Upper lobe of right lung (tissue), 1 donor: Measurements from ENCODE around the gene MIER3. TPM values are rescaled to one million over a fixed set of nuclear protein-coding genes. Genes with fewer than 3 reads are reported as not detected.

Experiments used
- ATAC-seq: fragments of 200-7000 bp; cut with Tn5 transposase; one replicate; pipeline ENCODE4 v1.9.1; 2020; ENCODE audit warnings: mild to moderate bottlenecking, moderate library complexity
- DNase-seq: peaks from one replicate; pipeline ENCODE4 v3.0.0-alpha.2; 2020
- H3K27ac ChIP-seq: fragments of 200-600 bp; one replicate; pipeline ENCODE4 v1.8.0; 2022
- H3K27me3 ChIP-seq: fragments of 200-600 bp; one replicate; pipeline ENCODE4 v1.8.0; 2022; ENCODE audit warnings: mild to moderate bottlenecking
- H3K36me3 ChIP-seq: fragments of 200-600 bp; one replicate; pipeline ENCODE4 v1.8.0; 2022
- H3K4me1 ChIP-seq: fragments of 200-600 bp; one replicate; pipeline ENCODE4 v1.8.0; 2022
- H3K4me3 ChIP-seq: fragments of 200-600 bp; one replicate; pipeline ENCODE4 v1.8.0; 2022; ENCODE audit warnings: mild to moderate bottlenecking
- H3K9me3 ChIP-seq: fragments of 200-600 bp; one replicate; pipeline ENCODE4 v1.8.0; 2022
- CTCF ChIP-seq: fragments of 200-600 bp; IDR thresholded peaks from one replicate; pipeline ENCODE4 v1.8.0; 2022; ENCODE audit warnings: antibody characterized with exemption
- intact Hi-C: fragments of 100-400 bp; cut with DNase I; formaldehyde crosslinking; loops from one replicate; pipeline ENCODE4 v1.11.0; 2022
- total RNA-seq: library from RNA; stranded (reverse); fragmentation: NEBNext Ultra II Directional; extraction: Animal tissue kit (Norgen Biotek cat#: 25700); gene quantifications from one replicate; pipeline ENCODE4 v1.2.1, GENCODE V29; 2021
- donor health status: DM: no; HTN: yes; CAD: no; lungs with severe emphysema.

Gene MIER3
- total RNA-seq, 1 donor from 2014 or later, result 19.7 TPM

- ATAC-seq (no peak), DNase-seq (no peak)
- no peak overlapping the region for H3K27ac ChIP-seq
- no peak for TF ChIP-seq CTCF
- intact Hi-C loops, result no loop called here
- H3K36me3 ChIP-seq, result no peaks in the 10 kb centered on the region
- H3K4me1 ChIP-seq, result no peaks in the 10 kb centered on the region
- H3K27me3 ChIP-seq, result no peaks in the 10 kb centered on the region
- H3K4me3 ChIP-seq, result no peak overlapping the region
- H3K9me3 ChIP-seq, result no peaks in the 10 kb centered on the region
Observed at GRCh38 chr5:56987171-56987570, 35.2 kb upstream of the MIER3 start.

- Histone ChIP-seq H3K27ac (no peak overlapping the region), H3K9me3 (no peaks in the 10 kb centered on the region), H3K4me3 (no peak overlapping the region), H3K36me3 (no peaks in the 10 kb centered on the region), H3K4me1 (no peaks in the 10 kb centered on the region), H3K27me3 (no peaks in the 10 kb centered on the region)
- no peak for TF ChIP-seq CTCF
- intact Hi-C loops, result no loop called here
- DNase-seq, result no peak
- no peak for ATAC-seq
Observed at GRCh38 chr5:56986626-56986947, 34.7 kb upstream of the MIER3 start.

GRCh38 chr5:56985936-56986625, 34.2 kb upstream of the MIER3 start:
- no peaks in the 10 kb centered on the region for H3K27me3 ChIP-seq
- TF ChIP-seq CTCF, result no peak
- no peaks in the 10 kb centered on the region for H3K4me1 ChIP-seq
- intact Hi-C loops, result no loop called here
- ATAC-seq (peak; percentile 30), DNase-seq (no peak)
- no peak overlapping the region for H3K4me3 ChIP-seq
- no peak overlapping the region for H3K27ac ChIP-seq
- no peaks in the 10 kb centered on the region for H3K9me3 ChIP-seq
- H3K36me3 ChIP-seq, result no peaks in the 10 kb centered on the region

- intact Hi-C loops, result no loop called here
- no peaks in the 10 kb centered on the region for H3K27me3 ChIP-seq
- no peaks in the 10 kb centered on the region for H3K36me3 ChIP-seq
- H3K27ac ChIP-seq, result no peak overlapping the region
- DNase-seq (no peak), ATAC-seq (no peak)
- no peaks in the 10 kb centered on the region for H3K4me1 ChIP-seq
- no peak for TF ChIP-seq CTCF
- no peaks in the 10 kb centered on the region for H3K9me3 ChIP-seq
- H3K4me3 ChIP-seq, result no peak overlapping the region
Observed at GRCh38 chr5:56984445-56984844, 32.5 kb upstream of the MIER3 start.

GRCh38 chr5:56983593-56984361, 31.9 kb upstream of the MIER3 start:
- intact Hi-C loops, result no loop called here
- H3K4me3 ChIP-seq, result no peak overlapping the region
- H3K27ac ChIP-seq, result no peak overlapping the region
- no peak for TF ChIP-seq CTCF
- ATAC-seq (no peak), DNase-seq (no peak)
- H3K4me1 ChIP-seq, result no peaks in the 10 kb centered on the region
- no peaks in the 10 kb centered on the region for H3K27me3 ChIP-seq
- H3K9me3 ChIP-seq, result no peaks in the 10 kb centered on the region
- H3K36me3 ChIP-seq, result no peaks in the 10 kb centered on the region
